SU-DHL-6 (cell line): ENCODE data around the gene MRPS14.

Source experiments
- H2AFZ ChIP-seq: fragments of 200-600 bp; sonication (generic); 2 replicates; pipeline ENCODE4 v1.6.1; 2014; ENCODE audit warnings: low read depth, mild to moderate bottlenecking, moderate library complexity, mixed read lengths, antibody characterized with exemption, low read length; ENCODE audit not compliant: severe bottlenecking
- H3F3A ChIP-seq: fragments of 200-600 bp; shearing (Covaris generic); 2 replicates; pipeline ENCODE4 v1.6.0; 2016; ENCODE audit warnings: antibody characterized with exemption, mild to moderate bottlenecking; ENCODE audit not compliant: insufficient read depth
- H3K27ac ChIP-seq: fragments of 200-600 bp; sonication (generic); 2 replicates; pipeline ENCODE4 v1.5.1; 2016; ENCODE audit warnings: low read depth, mild to moderate bottlenecking, low read length, moderate library complexity, mixed read lengths
- H3K27me3 ChIP-seq: fragments of 200-600 bp; sonication (generic), shearing (Covaris generic); 2 replicates; pipeline ENCODE4 v1.6.0; 2014; ENCODE audit warnings: mild to moderate bottlenecking, low read length
- H3K36me3 ChIP-seq: fragments of 200-600 bp; sonication (generic); 2 replicates; pipeline ENCODE4 v1.6.1; 2014; ENCODE audit warnings: mild to moderate bottlenecking, low read length, mixed read lengths
- H3K4me2 ChIP-seq: fragments of 300-600, 200-600 bp; shearing (Covaris generic), sonication (generic); 2 replicates; pipeline ENCODE4 v1.6.0; 2014; ENCODE audit warnings: low read length, low read depth, mild to moderate bottlenecking; ENCODE audit not compliant: poor library complexity, severe bottlenecking
- H3K4me3 ChIP-seq: fragments of 200-600 bp; sonication (generic); 2 replicates; pipeline ENCODE4 v1.5.1; 2014; ENCODE audit warnings: antibody characterized with exemption, low read length, mild to moderate bottlenecking, mixed read lengths; ENCODE audit not compliant: insufficient read depth, poor library complexity, severe bottlenecking
- H3K79me2 ChIP-seq: fragments of 200-600 bp; sonication (generic); 2 replicates; pipeline ENCODE4 v1.6.1; 2014; ENCODE audit warnings: mild to moderate bottlenecking, low read length, moderate library complexity; ENCODE audit not compliant: insufficient read depth
- H3K9ac ChIP-seq: fragments of 200-600 bp; sonication (generic); 2 replicates; pipeline ENCODE4 v1.7.0; 2014; ENCODE audit warnings: mild to moderate bottlenecking, low read length
- H3K9me2 ChIP-seq: fragments of 200-600 bp; sonication (generic); replicated peaks from 2 replicates; pipeline ENCODE4 v1.6.1; 2014; ENCODE audit warnings: low read length; ENCODE audit not compliant: insufficient read depth
- H3K9me3 ChIP-seq: fragments of 200-600 bp; sonication (generic); 2 replicates; pipeline ENCODE4 v1.6.1; 2014; ENCODE audit warnings: low read length, mixed read lengths; ENCODE audit not compliant: insufficient read depth
- H4K20me1 ChIP-seq: fragments of 200-600 bp; sonication (generic); 2 replicates; pipeline ENCODE4 v1.6.1; 2014; ENCODE audit warnings: low read depth, mild to moderate bottlenecking, antibody characterized with exemption, low read length, moderate library complexity, mixed read lengths
- EZH2phosphoT487 ChIP-seq: fragments of 200-600 bp; sonication (generic), shearing (Covaris generic); conservative IDR thresholded peaks from 2 replicates; pipeline ENCODE4 v1.6.1; 2018; ENCODE audit warnings: mild to moderate bottlenecking, antibody characterized with exemption, low read length, moderate library complexity, mixed read lengths
- TF ChIP-seq, protein P1 (sequence below): fragments of 200-600 bp; sonication (generic); IDR thresholded peaks from one replicate; pipeline ENCODE4 v1.5.1; 2017; ENCODE audit warnings: antibody characterized with exemption, mild to moderate bottlenecking, low read length, moderate library complexity; ENCODE audit not compliant: insufficient read depth, poor library complexity, severe bottlenecking

Gene MRPS14

DNA sequence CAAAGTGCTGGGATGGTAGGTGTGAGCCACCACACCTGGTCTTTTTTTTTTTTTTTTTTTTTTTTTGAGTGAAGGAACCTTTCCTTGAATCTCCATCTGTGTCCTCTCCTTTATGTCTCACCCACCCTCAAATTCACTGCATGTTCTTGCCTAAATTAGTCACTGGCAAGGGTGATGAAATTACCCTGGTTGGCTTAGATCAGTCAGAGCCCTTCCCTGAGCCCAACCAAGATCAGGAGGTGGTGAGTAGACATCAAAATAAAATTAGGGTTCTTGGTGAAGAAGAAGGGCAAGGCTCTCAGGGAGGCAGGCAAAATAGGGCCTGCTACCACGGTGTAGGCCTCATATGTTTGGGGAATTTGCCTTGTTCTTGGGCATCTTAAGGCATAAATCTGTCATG, 39.1 kb upstream of the MRPS14 start:
- no peaks in the 10 kb centered on the region for H3K9me2 ChIP-seq
- H3K9ac ChIP-seq = no peak overlapping the region
- H3K27ac ChIP-seq = no peak overlapping the region

GRCh38 chr1:175054736-175055135, 31.5 kb upstream of the MRPS14 start:
- no peaks in the 10 kb centered on the region for H4K20me1 ChIP-seq
- no peaks in the 10 kb centered on the region for H3K79me2 ChIP-seq
- no peaks in the 10 kb centered on the region for H3K9me3 ChIP-seq
- no peak overlapping the region for H3K9ac ChIP-seq
- no peaks in the 10 kb centered on the region for H3K9me2 ChIP-seq
- no peak overlapping the region for H3K27ac ChIP-seq
- H3F3A ChIP-seq = no peaks in the 10 kb centered on the region
- no peak overlapping the region for H3K4me2 ChIP-seq
- H3K27me3 ChIP-seq = 0 out of 2 replicates have a peak, but pooled peaks cover 4% of the 10 kb centered on the region
- no peak for TF ChIP-seq EZH2phosphoT487
- TF ChIP-seq, protein P1, sequence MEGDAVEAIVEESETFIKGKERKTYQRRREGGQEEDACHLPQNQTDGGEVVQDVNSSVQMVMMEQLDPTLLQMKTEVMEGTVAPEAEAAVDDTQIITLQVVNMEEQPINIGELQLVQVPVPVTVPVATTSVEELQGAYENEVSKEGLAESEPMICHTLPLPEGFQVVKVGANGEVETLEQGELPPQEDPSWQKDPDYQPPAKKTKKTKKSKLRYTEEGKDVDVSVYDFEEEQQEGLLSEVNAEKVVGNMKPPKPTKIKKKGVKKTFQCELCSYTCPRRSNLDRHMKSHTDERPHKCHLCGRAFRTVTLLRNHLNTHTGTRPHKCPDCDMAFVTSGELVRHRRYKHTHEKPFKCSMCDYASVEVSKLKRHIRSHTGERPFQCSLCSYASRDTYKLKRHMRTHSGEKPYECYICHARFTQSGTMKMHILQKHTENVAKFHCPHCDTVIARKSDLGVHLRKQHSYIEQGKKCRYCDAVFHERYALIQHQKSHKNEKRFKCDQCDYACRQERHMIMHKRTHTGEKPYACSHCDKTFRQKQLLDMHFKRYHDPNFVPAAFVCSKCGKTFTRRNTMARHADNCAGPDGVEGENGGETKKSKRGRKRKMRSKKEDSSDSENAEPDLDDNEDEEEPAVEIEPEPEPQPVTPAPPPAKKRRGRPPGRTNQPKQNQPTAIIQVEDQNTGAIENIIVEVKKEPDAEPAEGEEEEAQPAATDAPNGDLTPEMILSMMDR = no peak
- H2AFZ ChIP-seq = no peak overlapping the region
- H3K36me3 ChIP-seq = no peaks in the 10 kb centered on the region
- no peak overlapping the region for H3K4me3 ChIP-seq

More for the DNA sequence above, 39.1 kb upstream of the MRPS14 start:
- Histone ChIP-seq H3K9me3 (no peaks in the 10 kb centered on the region), H3K79me2 (no peaks in the 10 kb centered on the region), H3K36me3 (no peaks in the 10 kb centered on the region), H3K4me3 (no peak overlapping the region), H4K20me1 (no peaks in the 10 kb centered on the region), H3K27me3 (no peaks in the 10 kb centered on the region), H3F3A (no peaks in the 10 kb centered on the region), H2AFZ (no peak overlapping the region), H3K4me2 (no peak overlapping the region)
- TF ChIP-seq, protein P1 = no peak
- TF ChIP-seq EZH2phosphoT487 = no peak

DNA sequence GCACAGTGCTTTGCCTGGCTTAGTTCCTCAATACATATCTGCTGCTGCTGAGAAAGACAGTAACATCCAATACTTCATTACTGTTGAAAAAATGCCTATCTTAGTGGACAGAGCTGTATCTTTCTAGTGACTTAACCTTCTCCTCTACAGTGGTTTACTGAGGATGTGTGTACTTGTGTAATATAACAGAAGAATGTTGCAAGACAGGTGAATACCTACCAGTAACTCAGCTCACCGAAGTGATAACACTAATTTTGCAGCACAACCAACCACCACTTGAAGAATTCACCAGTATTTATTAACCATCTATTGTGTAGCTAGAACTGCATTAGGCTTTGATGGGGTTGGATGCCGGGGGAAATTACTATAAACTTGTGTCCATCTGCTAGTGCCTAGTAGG, 27.8 kb upstream of the MRPS14 start:
- Histone ChIP-seq H3K9me2 (no peaks in the 10 kb centered on the region), H3K27me3 (0 out of 2 replicates have a peak, but pooled peaks cover 4% of the 10 kb centered on the region), H4K20me1 (no peaks in the 10 kb centered on the region), H3K4me2 (no peak overlapping the region), H2AFZ (no peak overlapping the region), H3K79me2 (no peaks in the 10 kb centered on the region), H3F3A (no peaks in the 10 kb centered on the region), H3K27ac (no peak overlapping the region), H3K36me3 (no peaks in the 10 kb centered on the region), H3K9ac (no peak overlapping the region), H3K9me3 (no peaks in the 10 kb centered on the region), H3K4me3 (no peak overlapping the region)
- TF ChIP-seq, protein P1 = no peak
- TF ChIP-seq EZH2phosphoT487 = no peak
